Vagina (tissue), 2 donors: ENCODE results near the gene ARHGAP31.

ENCODE experiments used
- CTCF ChIP-seq, 3 experiments: fragments of 450-650 bp in 2 of 3; fragments of 200-600 bp in 1 of 3; sonication (generic) in 1 of 3; IDR thresholded peaks; one replicate each; pipeline ENCODE4 v1.5.1; 2017 to 2019; ENCODE audit warnings: antibody characterized with exemption in 3 of 3, mild to moderate bottlenecking in 2 of 3, moderate library complexity in 2 of 3
- POLR2A ChIP-seq, 2 donors: fragments of 450-650 bp; IDR thresholded peaks; one replicate each; pipeline ENCODE4 v1.6.1; 2017; ENCODE audit warnings: antibody characterized with exemption in 2 of 2, mild to moderate bottlenecking in 2 of 2, moderate library complexity in 2 of 2

GRCh38 chr3:119330181-119330580 is 36.0 kb downstream of the ARHGAP31 start:
- TF ChIP-seq CTCF (IDR thresholded peaks at IDR 0.05) (no peak), POLR2A (IDR thresholded peaks at IDR 0.05) (no peak)
